HG02852 (cell line): ENCODE measurements around the gene MRPS33.
"Not testable (repeated sequence)": the region's sequence is repeated elsewhere in the genome, so short reads cannot be mapped to it uniquely, and the experiment has no call there.

ENCODE experiments used
- ATAC-seq: cut with Tn5 transposase; IDR thresholded peaks from one replicate; pipeline ENCODE4 v1.9.1; 2021; ENCODE audit warnings: mild to moderate bottlenecking, moderate library complexity; ENCODE audit not compliant: unreplicated experiment

MRPS33 gene

DNA sequence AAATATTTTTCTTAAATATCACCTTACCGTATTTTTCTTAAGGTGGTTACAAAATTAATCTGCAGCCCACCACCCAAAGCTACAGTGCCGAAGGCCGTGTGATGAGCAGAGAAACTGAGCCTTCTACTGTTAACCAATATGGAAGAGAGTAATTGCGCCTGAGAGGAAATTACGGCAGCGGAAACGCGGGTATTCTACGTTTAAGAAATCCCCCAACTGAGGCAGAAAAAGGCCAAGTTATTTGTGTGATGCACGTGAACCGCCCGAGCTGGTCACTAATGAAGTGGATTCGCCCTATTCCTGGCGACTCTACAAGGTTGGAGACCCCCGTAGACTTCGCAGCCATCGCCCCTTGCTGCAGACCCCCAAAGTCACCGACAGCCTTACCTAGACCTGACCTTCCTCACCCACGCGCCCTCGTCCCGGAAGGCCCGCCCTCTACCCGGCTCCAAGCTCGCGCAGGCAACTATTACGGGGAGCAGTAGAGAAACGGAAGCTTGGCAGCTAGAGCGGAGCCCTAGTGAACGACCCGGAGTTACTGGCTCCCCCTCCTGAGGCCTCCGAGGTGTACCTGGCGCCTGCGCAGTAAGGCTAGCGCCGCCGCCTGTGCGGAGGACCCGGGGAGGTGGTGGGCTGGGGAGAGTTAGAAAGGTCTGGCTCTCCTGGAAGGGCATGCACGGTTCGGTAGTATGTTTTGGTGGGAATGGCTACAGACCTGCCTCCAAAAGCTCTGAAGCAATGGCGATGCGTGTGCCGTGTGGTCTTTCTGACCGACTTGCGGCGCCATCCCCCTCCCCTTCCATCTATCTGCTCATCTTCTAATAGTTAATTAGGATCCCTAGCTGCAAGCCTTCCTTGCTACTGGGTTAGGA is at the start of gene MRPS33:
MRPS33 (minus strand) TSS at position 429 of the 872 bp plus-strand sequence. CDS start 4,319 bp downstream, outside the sequence.
- peak; percentile 99 for ATAC-seq

DNA sequence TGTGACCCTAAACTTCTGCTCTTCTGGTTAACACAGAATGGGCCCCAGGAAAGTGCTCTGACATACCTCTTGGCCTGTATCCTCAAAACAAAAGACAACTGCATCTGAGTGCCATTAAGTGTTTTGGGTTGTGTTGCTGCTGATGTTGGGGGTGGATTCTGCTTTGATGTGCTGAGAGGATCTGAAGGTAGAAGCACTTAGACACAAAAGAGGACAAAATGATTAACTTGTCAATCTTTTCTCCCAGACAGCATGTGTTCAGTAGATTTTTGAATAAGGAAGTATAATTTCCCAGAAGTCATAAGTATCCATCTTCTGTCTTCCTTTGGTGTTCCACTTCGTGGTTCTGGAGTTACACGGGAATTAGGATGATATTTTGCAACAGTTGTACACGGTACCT is 43.0 kb upstream of the MRPS33 start:
- no peak for ATAC-seq

DNA sequence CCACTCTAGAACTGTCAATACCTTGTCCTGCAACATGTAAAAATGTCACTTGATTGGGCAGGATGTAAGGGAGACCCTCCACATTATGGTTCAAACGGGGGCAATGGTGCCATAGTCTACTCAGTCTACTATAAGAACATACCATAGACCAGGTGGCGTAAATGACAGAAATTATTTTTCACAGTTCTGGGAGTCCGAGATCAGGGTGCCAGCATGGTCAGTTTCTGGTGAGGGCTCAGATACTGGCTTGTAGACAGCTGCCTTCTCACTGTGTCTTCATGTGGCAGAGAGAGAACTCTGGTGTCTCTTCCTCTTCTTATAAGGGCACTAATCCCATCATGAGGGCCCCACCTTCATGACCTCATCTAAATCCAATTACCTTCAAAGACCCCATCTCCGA is 40.4 kb upstream of the MRPS33 start:
- ATAC-seq = no peak

DNA sequence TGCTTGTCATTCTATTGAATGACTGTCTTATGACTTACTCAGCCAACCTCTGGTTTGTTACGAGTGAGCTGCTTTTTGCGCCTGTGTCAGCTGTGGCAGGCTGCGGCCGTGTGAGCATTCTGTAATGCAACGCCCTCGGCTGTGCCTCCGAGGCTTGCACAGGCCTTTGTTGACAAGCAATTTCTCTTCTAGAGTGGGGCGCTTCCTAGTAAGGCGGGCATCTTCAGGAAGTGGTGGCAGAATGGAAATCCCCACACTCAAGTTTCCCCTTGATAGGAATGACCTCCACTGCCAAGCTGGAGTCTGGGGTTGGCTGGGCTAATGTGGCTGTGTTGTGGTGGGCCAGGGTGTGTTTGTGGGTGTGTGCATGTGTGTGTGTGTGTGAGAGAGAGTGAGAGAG is 38.9 kb upstream of the MRPS33 start:
- no peak for ATAC-seq

DNA sequence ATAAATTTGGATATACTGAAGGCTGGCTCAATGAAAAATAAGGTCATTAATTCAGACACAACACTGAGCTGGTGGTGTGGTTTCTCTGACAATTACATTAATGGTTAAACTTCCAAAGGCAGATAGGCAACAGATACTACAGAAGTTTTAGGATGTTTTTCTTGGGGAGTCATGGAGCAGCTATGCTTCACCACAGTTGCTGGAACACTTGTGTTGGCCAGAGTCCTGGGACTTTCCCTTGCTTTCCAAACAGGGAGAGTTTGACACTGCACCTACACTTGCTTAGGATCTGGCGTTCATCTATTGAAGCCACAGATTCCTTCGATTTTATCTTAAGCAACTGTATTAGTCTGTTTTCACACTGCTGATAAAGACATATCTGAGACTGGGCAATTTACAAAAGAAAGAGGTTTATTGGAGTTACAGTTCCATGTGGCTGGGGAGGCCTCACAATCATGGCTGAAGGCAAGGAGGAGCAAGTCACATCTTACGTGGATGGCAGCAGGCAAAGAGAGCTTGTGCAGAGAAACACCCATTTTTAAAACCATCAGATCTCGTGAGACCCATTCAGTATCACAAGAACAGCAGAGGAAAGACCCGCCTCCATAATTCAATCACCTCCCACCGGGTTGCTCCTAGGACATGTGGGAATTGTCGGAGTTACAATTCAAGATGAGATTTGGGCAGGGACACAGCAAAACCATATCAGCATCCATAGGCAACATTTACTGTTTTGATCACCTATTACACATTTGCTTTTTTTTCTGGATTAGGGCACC is 31.3 kb upstream of the MRPS33 start:
- ATAC-seq = no peak

DNA sequence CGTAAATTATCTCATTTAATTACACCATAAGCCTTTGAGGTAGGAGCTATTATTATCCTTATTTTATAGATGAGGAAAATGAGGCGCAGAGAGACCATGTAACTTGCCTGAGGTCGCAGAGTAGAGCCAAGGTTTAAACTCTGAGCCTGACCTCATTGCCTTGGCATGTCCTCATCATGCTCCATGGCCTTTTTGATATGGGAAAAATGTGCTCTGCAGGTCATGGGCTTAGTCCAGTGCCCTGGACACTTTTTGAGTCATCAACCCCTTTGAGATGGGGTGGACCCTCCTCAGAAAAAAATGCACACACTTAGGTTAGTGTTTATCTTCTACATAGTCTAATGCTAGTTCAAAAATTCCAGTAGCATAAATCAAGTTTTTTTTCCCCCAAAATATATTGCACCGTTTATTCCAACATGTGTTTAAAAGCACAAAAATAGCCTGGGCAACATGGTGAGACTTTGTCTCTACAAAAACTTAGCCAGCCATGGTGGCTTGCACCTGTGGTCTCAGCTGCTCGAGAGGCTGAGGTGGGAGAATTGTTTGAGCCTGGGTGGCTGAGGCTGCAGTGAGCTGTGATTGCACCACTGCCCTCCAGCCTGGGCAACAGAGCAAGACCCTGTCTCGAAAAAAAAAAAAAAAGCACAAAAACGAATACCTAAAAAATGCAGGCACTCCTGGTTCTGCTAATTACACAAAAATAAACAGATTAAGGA is 30.5 kb upstream of the MRPS33 start:
- no peak for ATAC-seq

DNA sequence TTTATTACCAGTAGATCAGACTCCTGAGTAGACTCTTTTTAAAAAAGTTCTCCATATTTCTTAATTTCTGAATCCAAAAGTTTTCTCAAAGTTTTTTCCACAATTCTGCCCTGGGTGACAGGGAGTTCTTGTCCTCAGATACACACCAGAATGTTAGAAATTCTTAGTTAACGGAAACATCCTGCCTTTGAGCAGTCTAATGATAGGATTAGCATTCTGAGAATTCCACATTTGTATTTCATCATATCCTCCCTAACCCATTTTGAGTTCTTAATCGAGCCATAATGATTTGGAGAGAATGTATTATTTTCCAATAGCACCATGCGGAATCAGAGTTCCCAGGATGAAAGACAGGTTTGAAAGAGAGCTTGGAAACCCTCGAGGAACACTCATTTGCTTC is 28.9 kb upstream of the MRPS33 start:
- ATAC-seq = no peak

DNA sequence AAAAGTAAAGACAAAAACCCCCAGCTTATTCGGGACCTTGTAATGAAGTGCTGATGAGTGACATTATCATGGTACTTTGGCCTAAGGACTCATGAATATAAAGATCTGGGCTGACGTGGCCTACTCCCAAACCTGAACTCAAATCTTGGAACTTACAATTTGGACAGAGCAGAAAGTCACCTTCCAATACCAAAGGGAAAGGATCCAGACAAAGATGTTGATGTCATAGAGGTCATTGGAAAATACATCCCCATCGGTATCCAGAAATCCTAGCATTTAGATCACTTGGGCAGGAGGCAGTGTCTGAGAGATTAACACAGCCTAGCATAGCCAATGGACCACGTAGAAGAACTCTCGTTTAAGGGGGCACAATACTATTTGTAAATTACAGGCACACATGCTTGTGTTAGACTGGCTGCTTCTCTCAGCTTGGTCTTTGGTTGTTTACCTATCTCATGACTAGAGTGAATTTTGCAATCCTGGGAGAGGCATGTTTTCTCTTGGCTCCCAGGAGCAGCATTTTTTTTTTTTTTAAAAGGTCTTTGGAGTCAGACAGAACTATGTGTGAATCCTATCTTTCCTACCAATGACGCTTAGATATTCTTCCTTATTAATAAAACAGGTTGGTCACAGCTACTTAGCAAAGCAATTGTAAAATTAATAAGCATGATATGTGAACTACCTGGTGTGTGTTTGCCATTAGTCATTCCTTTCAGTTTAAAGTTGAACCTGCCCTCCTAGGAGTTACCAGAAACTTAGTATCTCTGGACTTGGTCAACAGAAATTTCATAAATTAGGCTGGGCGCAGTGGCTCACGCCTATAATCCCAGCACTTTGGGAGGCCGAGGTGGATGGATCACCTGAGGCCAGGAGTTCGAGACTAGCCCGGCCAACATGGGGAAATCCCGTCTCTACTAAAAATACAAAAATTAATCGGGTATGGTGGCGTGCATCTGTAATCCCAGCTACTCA is 27.8 kb upstream of the MRPS33 start:
- ATAC-seq = no peak

DNA sequence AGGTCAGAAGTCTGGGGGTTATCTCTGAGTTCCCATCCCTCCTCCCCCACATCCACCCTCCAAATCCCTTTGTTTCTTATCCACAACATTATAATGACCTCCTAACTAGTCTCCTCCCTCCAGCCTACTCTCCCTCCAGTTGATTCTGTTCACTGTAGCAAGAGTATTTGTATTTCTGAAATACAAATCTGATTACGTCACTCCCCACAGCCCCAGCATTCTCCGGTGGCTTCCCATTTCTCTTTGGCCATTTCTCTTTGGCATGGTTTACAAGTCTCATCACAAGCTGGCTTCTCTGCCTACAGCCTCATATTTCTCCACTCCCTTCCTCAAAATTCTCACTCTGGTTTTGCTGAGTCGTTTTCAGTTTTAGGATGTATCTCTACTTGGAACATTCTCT is 24.6 kb upstream of the MRPS33 start:
- ATAC-seq = no peak

DNA sequence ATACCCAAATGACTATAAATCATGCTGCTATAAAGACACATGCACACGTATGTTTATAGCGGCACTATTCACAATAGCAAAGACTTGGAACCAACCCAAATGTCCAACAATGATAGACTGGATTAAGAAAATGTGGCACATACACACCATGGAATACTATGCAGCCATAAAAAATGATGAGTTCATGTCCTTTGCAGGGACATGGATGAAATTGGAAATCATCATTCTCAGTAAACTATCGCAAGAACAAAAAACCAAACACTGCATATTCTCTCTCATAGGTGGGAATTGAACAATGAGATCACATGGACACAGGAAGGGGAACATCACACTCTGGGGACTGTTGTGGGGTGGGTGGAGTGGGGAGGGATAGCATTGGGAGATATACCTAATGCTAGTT is 23.3 kb upstream of the MRPS33 start:
- not testable (repeated sequence) for ATAC-seq

DNA sequence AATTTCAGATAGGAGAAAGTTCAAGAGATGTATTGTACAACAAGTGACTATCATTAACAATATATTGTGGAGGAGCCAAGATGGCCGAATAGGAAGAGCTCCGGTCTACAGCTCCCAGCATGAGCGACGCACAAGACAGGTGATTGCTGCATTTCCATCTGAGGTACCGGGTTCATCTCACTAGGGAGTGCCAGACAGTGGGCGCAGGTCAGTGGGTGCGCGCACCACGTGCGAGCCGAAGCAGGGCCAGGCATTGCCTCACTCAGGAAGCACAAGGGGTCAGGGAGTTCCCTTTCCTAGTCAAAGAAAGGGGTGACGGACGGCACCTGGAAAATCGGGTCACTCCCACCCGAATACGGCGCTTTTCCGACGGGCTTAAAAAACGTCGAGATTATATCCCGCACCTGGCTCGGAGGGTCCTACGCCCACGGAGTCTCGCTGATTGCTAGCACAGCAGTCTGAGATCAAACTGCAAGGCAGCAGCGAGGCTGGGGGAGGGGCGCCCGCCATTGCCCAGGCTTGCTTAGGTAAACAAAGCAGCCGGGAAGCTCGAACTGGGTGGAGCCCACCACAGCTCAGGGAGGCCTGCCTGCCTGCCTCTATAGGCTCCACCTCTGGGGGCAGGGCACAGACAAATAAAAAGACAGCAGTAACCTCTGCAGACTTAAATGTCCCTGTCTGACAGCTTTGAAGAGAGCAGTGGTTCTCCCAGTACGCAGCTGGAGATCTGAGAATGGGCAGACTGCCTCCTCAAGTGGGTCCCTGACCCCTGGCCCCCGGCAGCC is 18.0 kb upstream of the MRPS33 start:
- not testable (repeated sequence) for ATAC-seq

DNA sequence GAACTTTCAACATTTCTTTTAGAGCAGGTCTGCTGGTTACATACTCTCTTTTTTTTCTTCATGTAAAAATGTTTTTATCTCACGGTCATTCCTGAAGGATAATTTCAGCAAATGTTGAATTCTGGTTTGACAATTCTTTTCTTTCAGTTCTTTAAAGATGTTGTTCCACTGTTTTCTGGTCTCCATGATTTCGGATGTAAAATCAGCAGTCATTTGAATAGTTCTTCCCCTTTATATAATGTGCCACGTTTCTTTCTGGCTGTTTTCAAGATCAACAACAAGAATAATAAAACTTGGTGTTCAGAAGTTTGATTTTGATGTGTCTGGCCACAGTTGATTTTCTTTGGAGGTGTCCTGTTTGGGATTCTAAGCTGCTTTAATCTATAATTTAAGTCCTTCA is 14.0 kb upstream of the MRPS33 start:
- ATAC-seq = no peak

DNA sequence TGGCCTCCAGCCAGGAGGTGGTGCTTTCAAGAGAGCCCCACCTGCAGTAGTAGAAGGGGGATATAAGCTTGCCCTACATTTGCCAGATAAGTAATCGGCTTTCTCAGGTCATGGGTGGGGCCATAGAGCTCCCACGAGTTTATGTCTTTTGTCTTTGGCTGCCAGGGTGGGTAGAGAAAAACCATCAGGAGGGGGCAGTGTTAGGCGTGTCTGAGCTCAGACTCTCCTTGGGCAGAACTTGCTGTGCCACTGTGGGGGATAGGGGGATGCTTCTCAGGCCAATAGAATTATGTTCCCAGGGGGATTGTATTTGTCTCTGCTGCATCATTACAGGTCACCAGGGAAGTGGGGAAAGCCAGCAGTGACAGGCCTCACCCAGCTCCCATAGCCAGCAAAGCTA is 12.3 kb upstream of the MRPS33 start:
- no peak for ATAC-seq

DNA sequence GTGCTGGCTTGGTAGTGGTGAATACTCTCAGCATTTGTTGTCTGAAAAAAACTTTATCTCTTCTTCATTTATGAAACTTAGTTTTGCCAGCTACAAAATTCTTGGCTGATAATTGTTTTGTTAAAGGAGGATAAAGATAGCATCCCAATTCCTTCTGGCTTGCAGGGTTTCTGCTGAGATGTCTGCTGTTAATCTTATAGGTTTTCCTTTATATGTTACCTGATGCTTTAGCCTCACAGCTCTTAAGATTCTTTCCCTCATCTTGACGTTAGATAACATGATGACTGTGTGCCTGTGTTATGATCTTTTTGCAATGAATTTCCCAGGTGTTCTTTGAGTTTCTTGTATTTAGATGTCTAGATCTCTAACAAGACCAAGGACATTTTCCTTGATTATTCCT is 9.9 kb upstream of the MRPS33 start:
- ATAC-seq = no peak

DNA sequence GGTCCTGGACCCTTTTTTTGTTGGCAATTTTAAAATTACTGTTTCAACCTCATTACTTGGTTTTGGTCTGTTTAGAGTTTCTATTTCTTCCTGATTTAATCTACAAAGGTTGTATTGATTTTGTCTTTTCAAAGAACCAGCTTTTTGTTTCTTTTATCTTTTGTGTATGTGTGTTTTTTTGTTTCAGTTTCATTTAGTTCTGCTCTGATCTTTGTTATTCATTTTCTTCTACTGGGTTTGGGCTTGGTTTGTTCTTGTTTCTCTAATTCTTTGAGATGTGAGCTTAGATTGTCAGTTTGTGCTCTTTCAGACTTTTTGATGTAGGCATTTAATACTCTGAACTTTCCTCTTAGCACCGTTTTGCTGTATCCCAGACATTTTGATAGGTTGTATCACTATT is 8.5 kb upstream of the MRPS33 start:
- no peak for ATAC-seq

DNA sequence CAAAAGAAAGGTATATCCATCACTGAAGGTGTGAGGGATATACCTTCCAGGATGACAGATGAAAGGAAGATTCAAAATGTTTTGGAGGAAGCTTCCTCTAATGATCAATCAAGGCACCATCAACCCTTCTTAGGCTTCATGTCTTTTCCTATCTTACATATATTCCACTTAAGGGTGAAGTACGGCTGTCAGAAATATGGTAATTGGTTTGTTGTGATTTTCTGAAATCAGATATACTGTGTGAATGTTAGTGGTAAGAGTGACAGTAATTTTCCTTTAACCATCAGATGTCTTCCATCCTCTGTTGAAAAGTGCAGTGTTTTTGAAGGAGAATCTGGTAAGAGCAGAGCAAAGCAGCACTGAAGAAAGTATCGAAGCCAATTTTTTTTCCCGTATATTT is 2.8 kb upstream of the MRPS33 start:
- no peak for ATAC-seq

DNA sequence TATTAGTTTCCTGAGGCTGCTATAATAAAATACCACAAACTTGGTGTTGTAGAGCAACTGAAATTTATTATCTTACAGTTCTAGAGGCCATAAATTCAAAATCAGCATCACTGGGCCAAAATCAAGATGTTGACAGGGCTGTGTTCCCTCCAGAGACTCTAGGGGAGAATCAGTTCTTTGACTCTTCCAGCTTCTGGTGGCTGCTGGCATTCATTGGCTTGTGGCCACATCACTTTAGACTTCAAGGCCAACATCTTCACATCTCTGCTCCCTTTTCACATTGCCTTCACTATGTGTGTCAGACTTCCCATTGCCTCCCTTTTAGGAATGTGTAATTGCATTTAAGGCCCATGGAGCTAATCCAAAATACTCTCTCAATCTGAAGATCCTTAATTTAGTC is 1.6 kb upstream of the MRPS33 start:
- ATAC-seq = no peak

DNA sequence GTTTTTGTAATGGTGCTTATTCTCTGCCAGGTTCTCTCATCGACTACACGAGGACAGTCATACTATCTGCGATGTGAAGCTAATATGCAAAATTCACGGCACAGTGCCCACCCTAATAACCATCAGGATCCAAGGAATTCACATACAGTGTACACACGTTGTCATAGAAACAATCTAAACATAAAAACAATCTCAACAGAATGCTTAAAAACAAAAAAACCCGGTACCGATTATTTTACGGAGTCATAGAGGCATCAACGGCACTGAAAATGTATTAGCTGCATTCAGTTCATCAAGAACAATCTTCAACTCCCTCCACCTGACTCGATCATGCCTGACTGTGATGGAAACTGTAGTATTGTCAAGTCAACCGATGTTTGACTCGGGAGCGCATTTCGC is 628 bp downstream of the MRPS33 start:
- peak; percentile 1 for ATAC-seq

DNA sequence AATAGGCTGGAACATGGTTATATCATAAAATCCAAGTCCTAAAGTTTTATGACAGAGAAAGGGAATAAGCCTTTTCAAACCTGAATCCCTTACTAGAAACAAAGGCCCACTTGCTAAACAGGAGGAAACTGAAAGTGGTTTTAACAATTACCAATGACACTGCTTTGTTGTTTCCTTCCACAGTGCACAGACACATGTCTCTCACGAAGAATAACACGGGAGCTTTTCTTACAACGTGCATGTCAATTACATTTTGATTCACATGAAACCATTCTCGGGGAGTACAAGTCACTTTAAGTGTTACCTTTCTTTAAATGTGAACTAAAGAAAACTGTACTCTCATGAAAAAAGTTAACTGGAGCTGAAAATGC is 1.4 kb downstream of the MRPS33 start:
- ATAC-seq = no peak
